ENCODE data around the gene SPRR5.

Gene SPRR5

GRCh38 chr1:152986578-152986977, 39.6 kb downstream of the SPRR5 start:
- DNase-seq, result no peak

- no peak for DNase-seq
Observed at GRCh38 chr1:152993186-152993585, 46.2 kb downstream of the SPRR5 start.

GRCh38 chr1:152995842-152996241, 48.8 kb downstream of the SPRR5 start:
- DNase-seq, result no peak

- no peak for DNase-seq
Observed at GRCh38 chr1:152996633-152997400, 49.8 kb downstream of the SPRR5 start.

- DNase-seq, result no peak
Observed at GRCh38 chr1:152997901-152998300, 50.9 kb downstream of the SPRR5 start.

GRCh38 chr1:152998476-152998875, 51.5 kb downstream of the SPRR5 start:
- no peak for DNase-seq
